GM21786 (cell line): ENCODE data around the gene ZBED4.
"Not testable (repeated sequence)": the region's sequence is repeated elsewhere in the genome, so short reads cannot be mapped to it uniquely, and the experiment has no call there.

Source experiments
- ATAC-seq: cut with Tn5 transposase; IDR thresholded peaks from one replicate; pipeline ENCODE4 v1.9.1; 2021; ENCODE audit not compliant: unreplicated experiment

ZBED4 gene

DNA sequence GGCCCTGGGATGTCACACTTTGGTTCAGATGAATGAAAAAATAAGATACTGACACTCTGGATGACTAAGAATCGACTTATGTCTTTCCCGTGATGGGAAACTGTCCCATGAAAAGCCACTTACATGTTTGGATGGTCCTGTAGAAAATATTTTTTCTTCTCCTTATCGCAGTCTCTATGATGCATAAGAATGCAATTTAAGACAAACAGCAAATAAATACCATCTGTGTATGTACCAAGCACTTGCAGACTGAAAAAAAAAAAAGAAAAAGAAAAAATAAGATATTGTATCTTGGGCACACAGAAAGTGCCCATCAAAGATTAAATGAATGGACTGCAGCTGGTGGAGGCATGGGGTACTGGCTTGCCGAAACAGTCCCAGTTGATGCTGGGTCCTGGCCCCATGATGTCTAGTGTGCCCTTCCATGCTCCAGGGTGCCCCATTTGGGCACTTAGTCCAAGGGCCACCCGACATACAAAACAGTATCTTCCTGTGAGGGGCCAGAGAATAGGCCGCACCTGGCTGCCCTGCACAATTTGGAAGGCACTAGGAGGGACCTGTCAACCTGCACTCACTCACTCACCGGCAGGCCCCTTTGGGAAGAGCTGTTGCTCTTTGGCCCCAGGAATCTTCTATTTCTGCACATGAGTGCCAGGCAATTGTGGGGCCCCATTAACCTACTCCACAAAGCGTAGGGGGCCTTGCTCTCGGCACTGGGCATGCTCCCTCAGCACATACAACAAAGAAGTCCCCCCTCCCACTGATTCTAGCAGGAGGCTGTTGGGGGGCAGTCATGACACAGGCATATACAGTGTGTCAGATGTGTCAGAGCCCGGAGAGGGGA lies 2.5 kb upstream of the ZBED4 start:
- no peak for ATAC-seq

GRCh38 chr22:49852568-49852897 lies 1.1 kb upstream of the ZBED4 start:
- not testable (repeated sequence) for ATAC-seq

- ATAC-seq = peak; percentile 13
Observed at GRCh38 chr22:49853981-49854831, 562 bp downstream of the ZBED4 start.

DNA sequence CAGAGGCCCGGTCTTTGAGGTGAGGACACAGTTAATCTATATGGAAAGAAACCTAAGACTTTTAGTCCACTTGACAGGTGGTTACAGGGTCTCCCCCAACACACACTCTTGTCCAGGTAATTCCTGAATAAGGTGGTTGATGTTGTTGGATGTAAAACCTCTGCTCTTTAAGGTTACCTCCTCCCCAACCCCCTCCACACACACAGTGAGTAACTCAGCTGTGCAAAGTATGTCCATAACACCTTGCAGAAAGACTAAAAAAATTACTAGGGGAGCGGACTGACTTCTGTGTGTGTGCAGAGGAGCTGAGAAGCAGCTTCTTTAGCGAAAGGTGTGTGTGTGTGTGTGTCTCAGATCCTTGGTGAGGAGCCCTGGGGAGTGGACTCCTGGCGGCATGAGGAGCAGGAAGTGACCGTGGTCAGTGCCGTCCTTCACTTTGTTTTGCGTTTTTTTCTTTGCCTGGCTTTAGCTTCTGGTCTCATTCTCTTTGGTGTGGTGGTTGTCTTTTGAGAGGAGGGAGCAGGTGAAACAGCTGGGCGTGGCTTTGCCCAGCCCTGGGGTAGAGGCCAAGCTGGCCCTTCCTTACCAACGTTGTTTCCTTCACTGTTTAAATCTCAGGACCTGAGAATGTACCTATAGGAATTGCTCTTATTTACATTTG lies 1.7 kb downstream of the ZBED4 start:
- ATAC-seq = no peak

DNA sequence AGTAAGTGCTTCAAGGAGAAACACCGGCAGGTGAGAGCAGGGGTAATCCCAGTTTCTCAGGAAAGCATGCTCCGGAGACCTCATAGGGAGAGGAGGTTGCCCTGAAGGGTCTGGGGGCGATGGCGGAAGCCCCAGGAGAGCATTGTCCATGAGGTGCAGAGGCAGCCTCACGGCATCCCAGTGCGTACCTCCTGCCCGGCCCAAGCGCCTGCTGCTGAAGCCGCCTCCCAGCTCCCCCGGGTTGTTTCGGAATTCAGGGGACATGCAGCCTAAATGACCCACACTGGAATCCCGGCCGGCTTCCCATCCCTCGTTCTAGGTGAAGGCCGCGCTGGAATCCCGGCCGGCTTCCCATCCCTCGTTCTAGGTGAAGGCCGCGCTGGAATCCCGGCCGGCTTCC lies 2.7 kb downstream of the ZBED4 start:
- ATAC-seq = no peak

DNA sequence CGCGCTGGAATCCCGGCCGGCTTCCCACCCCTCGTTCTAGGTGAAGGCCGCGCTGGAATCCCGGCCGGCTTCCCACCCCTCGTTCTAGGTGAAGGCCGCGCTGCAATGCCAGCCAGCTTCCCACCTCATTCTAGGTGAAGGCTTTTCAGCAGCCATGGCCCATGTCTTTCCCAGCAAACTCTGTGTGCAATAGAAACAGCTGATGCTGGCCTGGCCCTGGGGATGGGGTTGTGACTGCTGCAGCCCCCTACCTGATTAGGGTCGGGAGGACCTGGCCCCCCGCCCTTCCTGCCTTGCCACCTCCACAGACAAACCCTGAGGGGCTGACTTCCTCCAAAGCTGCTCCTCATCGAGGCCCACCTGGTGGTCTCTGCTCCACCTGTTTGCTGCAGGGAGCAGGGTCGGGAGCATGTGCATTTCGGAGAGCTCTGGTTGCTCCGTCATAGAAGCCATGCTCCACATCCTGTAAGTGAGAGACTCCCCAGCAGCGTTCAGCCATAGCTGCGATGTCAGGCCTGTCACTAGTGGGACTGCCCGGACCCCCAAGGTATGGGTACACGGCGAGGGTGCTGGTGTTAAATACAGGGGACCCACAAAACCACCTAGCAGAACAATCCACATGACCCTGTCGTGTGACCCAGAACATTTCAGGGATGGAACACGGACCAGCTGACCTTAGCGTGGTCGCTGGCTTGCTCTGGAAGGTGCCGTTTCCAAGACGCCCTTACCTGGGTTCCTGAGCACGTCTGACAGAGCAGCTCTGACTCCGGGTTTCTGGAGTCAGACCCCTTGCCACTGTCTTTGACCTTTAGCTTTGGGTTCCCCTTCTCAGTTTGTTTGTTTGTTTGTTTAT lies 3.3 kb downstream of the ZBED4 start:
- ATAC-seq = no peak

DNA sequence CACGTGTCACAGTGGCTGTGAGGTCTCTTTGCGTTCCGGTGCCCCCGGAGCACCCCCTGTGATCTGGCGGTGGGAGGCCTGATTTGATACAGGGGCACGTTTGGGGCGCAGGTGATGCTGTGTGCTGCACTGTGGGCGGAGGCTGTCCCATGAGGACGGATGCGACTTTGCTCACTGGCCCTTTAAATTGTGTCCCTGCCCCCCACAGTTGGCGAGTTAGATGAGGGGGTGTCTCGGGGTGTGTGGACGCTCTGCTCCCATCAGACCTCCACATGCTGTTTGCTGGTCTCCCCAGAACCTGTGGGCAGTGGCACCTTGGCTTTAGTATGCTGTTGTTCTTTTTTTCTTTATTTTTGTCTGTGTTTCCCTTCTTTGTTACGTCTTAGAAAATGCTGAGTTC lies 5.2 kb downstream of the ZBED4 start:
- ATAC-seq = no peak

DNA sequence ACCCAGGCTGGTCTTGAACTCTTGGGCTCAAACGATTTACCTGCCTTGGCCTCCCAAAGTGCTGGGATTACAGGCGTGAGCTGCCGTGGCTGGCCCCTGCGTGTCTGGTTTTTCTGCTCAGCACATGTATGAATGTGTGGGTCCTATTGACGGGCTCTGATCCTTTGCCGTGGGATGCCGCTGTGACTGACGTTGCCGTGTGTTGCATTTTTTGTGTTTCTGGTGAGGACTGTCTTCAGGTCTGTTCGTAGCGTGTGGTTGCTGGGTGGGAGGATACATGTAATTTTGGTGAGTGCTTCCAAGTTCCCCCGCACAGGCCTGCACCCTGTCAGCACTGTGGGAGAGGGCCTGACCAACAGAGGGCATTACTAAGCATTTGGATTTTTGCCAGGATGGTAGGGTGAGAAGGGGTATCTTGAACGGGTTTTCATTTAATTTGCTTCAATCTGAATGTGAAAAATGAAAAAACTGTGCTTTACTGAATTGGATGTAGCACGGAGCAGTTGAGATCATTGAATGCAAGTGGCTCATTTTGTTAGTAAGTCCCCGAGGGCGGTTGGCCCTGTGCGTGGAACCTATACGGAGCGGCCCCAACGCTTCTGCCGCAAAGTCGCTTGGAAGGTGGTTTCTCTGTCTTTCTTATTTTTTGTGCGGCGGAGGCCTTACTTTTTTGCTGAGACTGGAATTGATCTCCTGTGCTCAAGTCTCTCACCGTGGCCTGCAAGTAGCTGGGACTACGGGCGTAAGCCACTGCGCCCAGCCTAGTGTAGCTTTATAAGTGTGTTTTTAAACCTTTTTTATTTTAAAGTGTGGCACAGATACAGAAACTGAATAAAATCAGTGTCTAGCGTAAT lies 8.2 kb downstream of the ZBED4 start:
- ATAC-seq = no peak

GRCh38 chr22:49862496-49862776 lies 8.8 kb downstream of the ZBED4 start:
- ATAC-seq = no peak

GRCh38 chr22:49863931-49864330 lies 10.3 kb downstream of the ZBED4 start:
- no peak for ATAC-seq

GRCh38 chr22:49865156-49865555 lies 11.5 kb downstream of the ZBED4 start:
- no peak for ATAC-seq

DNA sequence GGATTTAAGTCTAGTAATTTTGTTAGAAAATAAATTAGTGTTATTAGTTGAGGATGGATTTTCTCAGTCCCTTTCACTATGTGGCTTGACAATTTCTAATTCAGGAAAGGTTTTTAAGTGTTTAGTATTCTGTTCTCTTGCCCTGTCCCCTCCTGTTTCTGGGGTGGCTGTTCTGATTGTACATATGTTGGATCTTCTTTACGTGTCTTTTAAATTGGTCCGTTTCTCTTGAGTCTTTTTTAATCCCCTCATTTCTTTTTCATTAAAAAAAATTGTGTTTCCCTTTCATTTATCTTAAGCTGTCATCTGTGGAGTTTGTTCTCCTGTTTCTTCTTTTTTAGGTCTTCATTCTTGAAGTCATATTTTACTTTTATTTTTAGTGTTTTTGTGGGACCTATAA lies 12.5 kb downstream of the ZBED4 start:
- no peak for ATAC-seq

DNA sequence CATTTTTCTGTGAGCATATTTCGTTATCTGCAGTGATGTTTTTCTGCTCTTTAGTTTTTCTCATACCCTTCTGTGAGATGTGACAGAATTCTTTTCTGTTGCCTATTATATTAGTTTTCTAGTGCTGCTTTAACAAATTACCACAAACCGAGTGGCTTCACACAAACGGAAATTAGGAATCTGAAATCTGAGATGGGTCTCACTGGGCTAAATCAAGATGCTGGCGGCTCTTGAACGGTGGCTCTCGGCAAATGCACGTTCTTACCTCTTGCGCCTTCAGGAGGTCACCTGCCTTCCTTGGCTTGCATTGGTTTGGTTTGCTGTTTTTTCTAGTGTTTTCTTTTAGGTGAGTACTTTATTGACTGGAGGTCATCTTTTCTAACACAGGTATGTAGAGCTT lies 13.0 kb downstream of the ZBED4 start:
- no peak for ATAC-seq

DNA sequence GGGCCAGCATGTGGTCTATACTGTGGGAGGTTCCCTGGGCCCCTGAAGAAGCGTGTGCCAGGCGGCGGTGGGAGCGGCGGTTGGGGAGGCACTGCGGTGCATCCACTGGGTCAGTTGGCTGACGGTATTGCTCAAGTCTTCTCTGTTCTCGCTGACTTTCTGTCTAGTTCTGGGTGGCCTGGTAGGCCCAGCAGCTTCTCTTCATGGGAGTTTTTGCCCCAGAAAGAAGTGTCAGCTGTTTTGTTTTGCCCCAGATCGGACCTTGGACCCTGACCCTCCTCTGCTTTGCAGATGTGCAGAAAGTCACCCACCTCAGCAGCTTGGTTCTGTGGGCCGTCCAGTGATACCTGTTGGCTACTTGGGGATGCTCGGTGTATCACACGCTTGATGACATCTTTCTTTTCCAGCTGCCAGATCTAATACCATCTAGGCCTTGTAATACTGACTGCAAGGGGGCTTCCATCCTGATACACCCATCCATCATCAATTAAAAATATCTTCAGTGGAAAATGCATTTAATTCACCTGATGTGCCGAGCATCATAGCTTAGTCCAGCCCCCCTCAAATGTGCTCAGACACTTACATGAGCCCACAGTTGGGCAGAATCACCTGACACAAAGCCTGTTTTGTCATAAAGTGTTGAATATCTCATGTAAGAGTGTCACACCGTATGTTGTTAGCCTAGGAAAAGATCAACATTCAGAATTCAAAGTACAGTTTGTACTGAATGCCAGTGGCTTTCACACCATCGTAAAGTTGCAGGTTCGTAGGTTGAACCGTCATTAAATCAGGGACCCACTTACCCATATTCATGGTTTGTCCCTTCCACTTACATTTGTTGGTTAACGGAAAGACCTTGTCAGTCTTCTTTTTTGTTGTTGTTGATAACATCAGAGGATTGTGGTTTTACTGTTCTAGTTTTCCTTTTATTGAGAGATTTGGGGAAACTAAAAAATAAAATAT lies 13.9 kb downstream of the ZBED4 start:
- no peak for ATAC-seq

GRCh38 chr22:49869086-49869830 lies 15.6 kb downstream of the ZBED4 start:
- no peak for ATAC-seq

- no peak for ATAC-seq
Observed at GRCh38 chr22:49869845-49870712, 16.4 kb downstream of the ZBED4 start.

GRCh38 chr22:49871482-49871881 lies 17.8 kb downstream of the ZBED4 start:
- ATAC-seq = no peak
